Measurements from ENCODE around the gene ALPG.

The ALPG gene

GRCh38 chr2:232458661-232459418, 52.2 kb downstream of the ALPG start:
- no peak for DNase-seq (ENCODE audit: low read depth)

GRCh38 chr2:232459419-232460035, 52.9 kb downstream of the ALPG start:
- DNase-seq (ENCODE audit: low read depth) = no peak

GRCh38 chr2:232460171-232460570, 53.5 kb downstream of the ALPG start:
- no peak for DNase-seq (ENCODE audit: low read depth)
